ENCODE results near the gene HCCS. TPM values are rescaled to one million over a fixed set of nuclear protein-coding genes. Genes with fewer than 3 reads are reported as not detected.

The HCCS gene
- total and polyA plus RNA-seq, 2 of the 13 experiments (the other 11 are each of a cell fraction or from before 2014, with no cell fraction given) = 15.4 to 16.7 TPM

DNA sequence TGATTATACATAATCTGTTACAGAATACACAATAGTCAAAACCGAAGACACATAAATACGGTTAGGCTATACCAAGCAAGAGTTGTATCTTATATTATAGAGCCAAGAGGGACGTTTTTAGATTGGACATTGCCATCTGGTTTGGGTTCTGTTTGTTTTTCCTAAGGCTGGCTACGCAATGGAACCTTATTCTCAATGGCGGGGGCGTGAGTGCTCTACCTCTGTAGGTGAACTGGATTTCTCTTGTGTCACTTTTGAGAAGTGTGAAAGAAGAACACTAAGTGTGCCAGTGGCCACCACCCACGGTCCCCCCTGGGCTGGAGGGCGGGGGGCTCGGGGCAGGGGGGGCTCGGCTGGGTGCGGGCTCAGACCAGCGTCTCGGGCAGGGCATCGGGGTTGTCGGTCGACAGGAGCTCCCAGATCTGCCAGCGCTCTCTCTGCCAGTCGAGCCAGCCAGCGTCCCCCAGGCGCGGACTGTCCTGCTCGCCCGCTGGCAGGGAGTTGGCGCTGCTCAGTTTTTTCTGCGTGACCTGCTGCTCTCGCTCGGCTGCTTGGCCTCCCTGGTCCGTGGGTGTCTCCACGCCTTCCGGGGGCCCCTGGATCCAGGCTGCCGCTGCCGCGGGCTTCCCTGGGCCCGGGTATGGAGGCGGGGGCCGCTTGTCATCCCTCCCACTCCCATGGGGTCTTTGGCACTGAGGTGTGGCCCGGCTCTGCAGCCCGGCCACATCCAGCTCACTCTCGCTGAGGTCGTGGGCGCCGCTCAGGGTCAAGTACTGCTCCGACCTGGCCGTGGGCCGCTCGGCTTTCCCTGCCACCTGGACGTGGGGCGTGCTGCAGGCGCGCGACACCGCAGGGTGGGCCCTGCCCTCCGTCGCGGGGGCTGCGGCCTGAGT, 27.6 kb downstream of the HCCS start:
- ATAC-seq (no peak), DNase-seq (ENCODE audit: low spot score) (no peak), FAIRE-seq (no peak)
- Histone ChIP-seq H3K4me3 (replicated peaks in 1 of 3; ENCODE audit: insufficient read depth in 1 of 3, low read depth in 2 of 3, low read length in 3 of 3) (no peak overlapping the region), H3K4me1 (ENCODE audit: insufficient read depth, low read length) (peaks cover 8% of the 10 kb centered on the region; the same call in 1 of the 2 replicates), H3K36me3 (replicated peaks in 1 of 2; ENCODE audit: control insufficient read depth in 1 of 2, insufficient read depth in 2 of 2, low read length in 2 of 2) (no peaks in the 10 kb centered on the region), H3K9ac (ENCODE audit: insufficient read depth, low read depth, low read length) (no peak overlapping the region), H3K27ac (ENCODE audit: extremely low read length, insufficient read depth, low read length) (no peak overlapping the region), H4K20me1 (ENCODE audit: insufficient read depth, low read length) (no peaks in the 10 kb centered on the region), H3K9me3 (ENCODE audit: low read length) (no peaks in the 10 kb centered on the region), H3K79me2 (ENCODE audit: insufficient read depth, low read length) (no peaks in the 10 kb centered on the region), H3K4me2 (ENCODE audit: low read depth, low read length) (no peak overlapping the region), H2AFZ (ENCODE audit: low read length) (no peak overlapping the region), H3K27me3 (ENCODE audit: control insufficient read depth in 1 of 2, insufficient read depth in 2 of 2, low read length in 2 of 2) (no peaks in the 10 kb centered on the region)
- CTCF ChIA-PET (ENCODE audit: low intra/inter-chr PET ratio, low total read pairs) = interaction anchor here (1.7 to 1.8 kb wide), 2 partner anchors 949 to 1019 kb away, joined by 7 to 21 read pairs; no protein-coding TSS in a partner anchor
- POLR2A ChIA-PET = no interaction called here
- intact Hi-C loops (cut with micrococcal nuclease; ENCODE audit: unreplicated experiment) (no loop called here), in situ Hi-C loops (cut with HindIII; ENCODE audit: extremely low pct_ligation_motif_present, low pct_unique_long_range_greater_than_20kb) (loop anchor here (25.0 kb wide), 1 partner anchor 624 kb away; the partner anchor contains the start of gene MSL3)
- WGBS (ENCODE audit: low lambda C conversion rate) = 66% methylated on average over 15 of the region's 56 CpGs
- no TSS peak for BruUV-seq (replicated peaks)
- TF ChIP-seq CTCF (CRISPR knock-in tag; IDR thresholded peaks at IDR 0.05) (no peak), MXD1 (CRISPR knock-in tag; IDR thresholded peaks at IDR 0.05) (no peak), ZFP36L2 (CRISPR knock-in tag; IDR thresholded peaks at IDR 0.05) (no peak), ZSCAN31 (CRISPR knock-in tag; IDR thresholded peaks at IDR 0.05; ENCODE audit: low read depth) (no peak), HDAC2 (CRISPR knock-in tag; IDR thresholded peaks at IDR 0.05) (no peak), ZNF597 (CRISPR knock-in tag; IDR thresholded peaks at IDR 0.05) (no peak), NFKB2 (CRISPR knock-in tag; IDR thresholded peaks at IDR 0.05; ENCODE audit: borderline replicate concordance) (no peak), CEBPG (CRISPR knock-in tag; IDR thresholded peaks at IDR 0.05) (no peak), SCMH1 (CRISPR knock-in tag; IDR thresholded peaks at IDR 0.05; ENCODE audit: borderline replicate concordance) (no peak), ZMAT3 (CRISPR knock-in tag; conservative IDR thresholded peaks at IDR 0.05) (no peak), FOXP1 (IDR thresholded peaks at IDR 0.05) (no peak), FOXP1 (CRISPR knock-in tag; IDR thresholded peaks at IDR 0.05) (no peak), RARA (CRISPR knock-in tag; IDR thresholded peaks at IDR 0.05) (no peak), ZSCAN22 (CRISPR knock-in tag; IDR thresholded peaks at IDR 0.05) (no peak), LCORL (IDR thresholded peaks at IDR 0.05) (no peak), LCORL (CRISPR knock-in tag; IDR thresholded peaks at IDR 0.05) (no peak), REPIN1 (CRISPR knock-in tag; IDR thresholded peaks at IDR 0.05; ENCODE audit: borderline replicate concordance, low read depth) (no peak)
- TF ChIP-seq, protein P1, sequence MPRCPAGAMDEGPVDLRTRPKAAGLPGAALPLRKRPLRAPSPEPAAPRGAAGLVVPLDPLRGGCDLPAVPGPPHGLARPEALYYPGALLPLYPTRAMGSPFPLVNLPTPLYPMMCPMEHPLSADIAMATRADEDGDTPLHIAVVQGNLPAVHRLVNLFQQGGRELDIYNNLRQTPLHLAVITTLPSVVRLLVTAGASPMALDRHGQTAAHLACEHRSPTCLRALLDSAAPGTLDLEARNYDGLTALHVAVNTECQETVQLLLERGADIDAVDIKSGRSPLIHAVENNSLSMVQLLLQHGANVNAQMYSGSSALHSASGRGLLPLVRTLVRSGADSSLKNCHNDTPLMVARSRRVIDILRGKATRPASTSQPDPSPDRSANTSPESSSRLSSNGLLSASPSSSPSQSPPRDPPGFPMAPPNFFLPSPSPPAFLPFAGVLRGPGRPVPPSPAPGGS (CRISPR knock-in tag; IDR thresholded peaks at IDR 0.05) = no peak
- TF ChIP-seq, protein P2, sequence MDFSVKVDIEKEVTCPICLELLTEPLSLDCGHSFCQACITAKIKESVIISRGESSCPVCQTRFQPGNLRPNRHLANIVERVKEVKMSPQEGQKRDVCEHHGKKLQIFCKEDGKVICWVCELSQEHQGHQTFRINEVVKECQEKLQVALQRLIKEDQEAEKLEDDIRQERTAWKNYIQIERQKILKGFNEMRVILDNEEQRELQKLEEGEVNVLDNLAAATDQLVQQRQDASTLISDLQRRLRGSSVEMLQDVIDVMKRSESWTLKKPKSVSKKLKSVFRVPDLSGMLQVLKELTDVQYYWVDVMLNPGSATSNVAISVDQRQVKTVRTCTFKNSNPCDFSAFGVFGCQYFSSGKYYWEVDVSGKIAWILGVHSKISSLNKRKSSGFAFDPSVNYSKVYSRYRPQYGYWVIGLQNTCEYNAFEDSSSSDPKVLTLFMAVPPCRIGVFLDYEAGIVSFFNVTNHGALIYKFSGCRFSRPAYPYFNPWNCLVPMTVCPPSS (IDR thresholded peaks at IDR 0.05) = no peak

Data from HepG2 (cell line).